HFF-Myc (cell line): ENCODE data around the gene PPP1R9A.

Source experiments
- DNase-seq: peaks from one replicate; pipeline ENCODE4 v3.0.0-alpha.2; 2011; ENCODE audit warnings: low read depth; ENCODE audit errors: extremely low read depth
- H3K4me3 ChIP-seq: replicated peaks from 2 replicates; pipeline ENCODE4 v1.5.1; 2011; ENCODE audit warnings: low read depth, mild to moderate bottlenecking, control low read depth, low read length
- TF ChIP-seq, protein P1 (sequence below): IDR thresholded peaks from 2 replicates; pipeline ENCODE4 v1.5.1; 2012; ENCODE audit warnings: mild to moderate bottlenecking, low read depth, low read length, control low read depth; ENCODE audit errors: missing control alignments

PPP1R9A gene

GRCh38 chr7:94908323-94909178, 1.2 kb downstream of the PPP1R9A start:
- TF ChIP-seq, protein P1, sequence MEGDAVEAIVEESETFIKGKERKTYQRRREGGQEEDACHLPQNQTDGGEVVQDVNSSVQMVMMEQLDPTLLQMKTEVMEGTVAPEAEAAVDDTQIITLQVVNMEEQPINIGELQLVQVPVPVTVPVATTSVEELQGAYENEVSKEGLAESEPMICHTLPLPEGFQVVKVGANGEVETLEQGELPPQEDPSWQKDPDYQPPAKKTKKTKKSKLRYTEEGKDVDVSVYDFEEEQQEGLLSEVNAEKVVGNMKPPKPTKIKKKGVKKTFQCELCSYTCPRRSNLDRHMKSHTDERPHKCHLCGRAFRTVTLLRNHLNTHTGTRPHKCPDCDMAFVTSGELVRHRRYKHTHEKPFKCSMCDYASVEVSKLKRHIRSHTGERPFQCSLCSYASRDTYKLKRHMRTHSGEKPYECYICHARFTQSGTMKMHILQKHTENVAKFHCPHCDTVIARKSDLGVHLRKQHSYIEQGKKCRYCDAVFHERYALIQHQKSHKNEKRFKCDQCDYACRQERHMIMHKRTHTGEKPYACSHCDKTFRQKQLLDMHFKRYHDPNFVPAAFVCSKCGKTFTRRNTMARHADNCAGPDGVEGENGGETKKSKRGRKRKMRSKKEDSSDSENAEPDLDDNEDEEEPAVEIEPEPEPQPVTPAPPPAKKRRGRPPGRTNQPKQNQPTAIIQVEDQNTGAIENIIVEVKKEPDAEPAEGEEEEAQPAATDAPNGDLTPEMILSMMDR, result no peak
- no peak for DNase-seq
- H3K4me3 ChIP-seq, result peak overlapping the region; percentile 35

DNA sequence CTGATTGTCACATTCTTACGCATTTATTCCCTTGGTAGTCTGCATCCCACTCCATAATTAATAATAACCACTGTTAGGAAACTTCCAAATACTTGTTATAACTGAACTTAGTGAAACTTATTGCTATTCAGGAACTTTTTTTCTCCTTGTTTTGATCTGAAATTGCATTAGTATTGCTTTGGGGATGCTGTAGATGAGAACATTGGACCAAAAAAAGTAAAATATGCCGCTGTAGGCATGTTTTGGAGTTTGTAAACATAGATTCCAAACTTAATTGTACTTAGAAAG, 1.7 kb downstream of the PPP1R9A start:
- TF ChIP-seq, protein P1, result no peak
- no peak overlapping the region for H3K4me3 ChIP-seq
- DNase-seq, result no peak

- TF ChIP-seq, protein P1, result no peak
- no peak overlapping the region for H3K4me3 ChIP-seq
- DNase-seq, result no peak
Measured at GRCh38 chr7:94912085-94912484, 4.7 kb downstream of the PPP1R9A start.

- no peak overlapping the region for H3K4me3 ChIP-seq
- no peak for DNase-seq
- TF ChIP-seq, protein P1, result no peak
Measured at GRCh38 chr7:94913391-94913790, 6.0 kb downstream of the PPP1R9A start.

GRCh38 chr7:94921911-94922310, 14.5 kb downstream of the PPP1R9A start:
- TF ChIP-seq, protein P1, result no peak
- DNase-seq, result no peak
- H3K4me3 ChIP-seq, result no peak overlapping the region

GRCh38 chr7:94922457-94922856, 15.1 kb downstream of the PPP1R9A start:
- no peak for DNase-seq
- TF ChIP-seq, protein P1, result no peak
- no peak overlapping the region for H3K4me3 ChIP-seq

GRCh38 chr7:94923412-94923811, 16.0 kb downstream of the PPP1R9A start:
- no peak for DNase-seq
- no peak overlapping the region for H3K4me3 ChIP-seq
- TF ChIP-seq, protein P1, result no peak
